HFFc6 (cell line): Measurements from ENCODE around the gene ZNF649. TPM values are rescaled to one million over a fixed set of nuclear protein-coding genes. Genes with fewer than 3 reads are reported as not detected.
A peak's percentile ranks its signal among the peaks of the same experiment; 100 is the strongest.

Experiments used
- DNase-seq: peaks from one replicate; pipeline ENCODE4 v3.0.0-alpha.2; 2018
- H3K27ac Mint-ChIP-seq: 2 replicates; pipeline ENCODE4 v1.8.0; 2020; ENCODE audit warnings: mild to moderate bottlenecking, mixed read lengths
- H3K27me3 Mint-ChIP-seq: 2 replicates; pipeline ENCODE4 v1.8.0; 2021; ENCODE audit warnings: mild to moderate bottlenecking, moderate library complexity, mixed read lengths; ENCODE audit not compliant: insufficient read depth
- H3K36me3 Mint-ChIP-seq: 2 replicates; pipeline ENCODE4 v1.8.0; 2021; ENCODE audit warnings: low read depth, mixed read lengths
- H3K4me1 Mint-ChIP-seq: 2 replicates; pipeline ENCODE4 v1.8.0; 2020; ENCODE audit warnings: low read depth, mixed read lengths
- H3K4me3 Mint-ChIP-seq: 2 replicates; pipeline ENCODE4 v1.8.0; 2020; ENCODE audit warnings: mild to moderate bottlenecking, moderate library complexity, mixed read lengths
- H3K9me3 Mint-ChIP-seq: 2 replicates; pipeline ENCODE4 v1.8.0; 2020; ENCODE audit warnings: mild to moderate bottlenecking, mixed read lengths
- CTCF ChIP-seq: fragments of 200-600 bp; sonication (generic); IDR thresholded peaks from 2 replicates; pipeline ENCODE4 v1.5.0; 2021; ENCODE audit warnings: antibody characterized with exemption, mild to moderate bottlenecking
- long read RNA-seq: library from polyadenylated mRNA; unstranded; transcript quantifications from one replicate; pipeline ENCODE4 v2.0.0, GENCODE V29; 2019
- total RNA-seq, 6 experiments: library from RNA; stranded (reverse); fragmentation: NEBNext Ultra II Directional; extraction: Animal tissue kit (Norgen Biotek cat#: 25700); gene quantifications; 2 replicates in 1 of 6; 3 replicates in 5 of 6; pipeline ENCODE4 v1.2.3, GENCODE V29; 2021

The ZNF649 gene
- 1 to 10 TPM; 2.9 to 4.4 (median 4.1) TPM for total RNA-seq
- long read RNA-seq, partial matches to known transcripts: 0 of 1 reads
- long read RNA-seq, other reads (novel, unspliced or antisense): 1 of 1 reads

GRCh38 chr19:51904331-51905165 lies at the start of gene ZNF649:
Gene ZNF649, minus strand, starts transcription at chr19:51905017. Its CDS starts 4,910 bp downstream, at chr19:51900107.
- H3K27ac Mint-ChIP-seq: peak within 1 kb of the TSS; percentile 90
- peaks cover 3% of the 10 kb centered on the region; the same call in 1 of the 2 replicates for H3K27me3 Mint-ChIP-seq
- DNase-seq: peak; percentile 77
- no peak for TF ChIP-seq CTCF
- H3K4me3 Mint-ChIP-seq: peak within 1 kb of the TSS; percentile 92
- H3K9me3 Mint-ChIP-seq: peaks cover 75% of the 10 kb centered on the region
- H3K36me3 Mint-ChIP-seq: peaks cover 60% of the 10 kb centered on the region
- peaks cover 19% of the 10 kb centered on the region for H3K4me1 Mint-ChIP-seq

GRCh38 chr19:51948975-51949374 lies 44.2 kb upstream of the ZNF649 start:
- DNase-seq: no peak

GRCh38 chr19:51946602-51947001 lies 41.8 kb upstream of the ZNF649 start:
- peaks cover 76% of the 10 kb centered on the region for H3K36me3 Mint-ChIP-seq
- no peak for DNase-seq
- TF ChIP-seq CTCF: no peak
- H3K4me3 Mint-ChIP-seq: no peak overlapping the region
- no peaks in the 10 kb centered on the region for H3K27me3 Mint-ChIP-seq
- H3K4me1 Mint-ChIP-seq: no peaks in the 10 kb centered on the region
- H3K9me3 Mint-ChIP-seq: peaks cover 94% of the 10 kb centered on the region
- no peak overlapping the region for H3K27ac Mint-ChIP-seq

More at GRCh38 chr19:51948975-51949374, 44.2 kb upstream of the ZNF649 start:
- H3K27ac Mint-ChIP-seq: no peak overlapping the region
- no peaks in the 10 kb centered on the region for H3K27me3 Mint-ChIP-seq
- no peak overlapping the region for H3K4me3 Mint-ChIP-seq
- TF ChIP-seq CTCF: no peak
- H3K4me1 Mint-ChIP-seq: no peaks in the 10 kb centered on the region
- peaks cover 56% of the 10 kb centered on the region for H3K36me3 Mint-ChIP-seq
- H3K9me3 Mint-ChIP-seq: peaks cover 86% of the 10 kb centered on the region

GRCh38 chr19:51944798-51945552 lies 40.2 kb upstream of the ZNF649 start:
- DNase-seq: no peak
- Mint-ChIP-seq H3K9me3 (peaks cover 93% of the 10 kb centered on the region), H3K27me3 (no peaks in the 10 kb centered on the region; the same call in 1 of the 2 replicates), H3K4me1 (no peaks in the 10 kb centered on the region), H3K36me3 (peaks cover 87% of the 10 kb centered on the region), H3K27ac (no peak overlapping the region), H3K4me3 (no peak overlapping the region)
- no peak for TF ChIP-seq CTCF

GRCh38 chr19:51938936-51939335 lies 34.1 kb upstream of the ZNF649 start:
- no peak for TF ChIP-seq CTCF
- Mint-ChIP-seq H3K9me3 (peaks cover 79% of the 10 kb centered on the region), H3K4me3 (no peak overlapping the region), H3K27ac (no peak overlapping the region), H3K4me1 (no peaks in the 10 kb centered on the region), H3K27me3 (no peaks in the 10 kb centered on the region; the same call in 1 of the 2 replicates), H3K36me3 (peaks cover 98% of the 10 kb centered on the region)
- DNase-seq: no peak
